Measurements from ENCODE around the gene DDX51.

DNA sequence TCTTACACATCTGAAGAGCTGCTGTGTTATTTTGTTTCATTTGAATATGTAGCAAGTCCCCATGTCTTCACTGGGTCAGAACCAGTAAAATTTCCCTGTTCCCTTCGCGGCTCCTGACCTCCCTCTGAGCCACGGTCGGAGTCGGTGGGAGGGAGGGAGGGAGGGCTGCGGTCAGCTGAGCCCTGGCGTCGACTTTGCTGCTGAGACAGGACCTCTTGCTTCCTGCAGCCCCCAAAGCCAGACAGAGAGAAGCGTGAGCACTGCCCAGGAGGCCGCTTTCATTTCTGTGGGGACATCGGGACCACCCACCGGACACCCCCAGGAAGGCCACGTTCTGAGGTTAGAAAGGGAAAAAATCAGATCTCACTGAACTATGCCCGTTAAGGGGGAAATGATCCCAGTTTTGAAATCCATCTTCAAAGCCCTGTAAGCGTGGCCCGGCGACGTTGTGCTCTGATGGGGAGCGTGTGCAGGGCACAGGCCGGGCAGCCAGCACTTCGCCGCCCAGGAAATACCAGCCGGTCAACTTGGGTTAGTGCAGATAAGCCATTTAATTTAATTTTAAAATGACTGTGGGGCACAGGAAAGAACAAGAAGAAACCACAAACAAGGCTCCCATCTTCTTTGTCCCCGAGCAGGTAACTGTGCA is 42.2 kb upstream of the DDX51 start:
- TF ChIP-seq, protein P1, sequence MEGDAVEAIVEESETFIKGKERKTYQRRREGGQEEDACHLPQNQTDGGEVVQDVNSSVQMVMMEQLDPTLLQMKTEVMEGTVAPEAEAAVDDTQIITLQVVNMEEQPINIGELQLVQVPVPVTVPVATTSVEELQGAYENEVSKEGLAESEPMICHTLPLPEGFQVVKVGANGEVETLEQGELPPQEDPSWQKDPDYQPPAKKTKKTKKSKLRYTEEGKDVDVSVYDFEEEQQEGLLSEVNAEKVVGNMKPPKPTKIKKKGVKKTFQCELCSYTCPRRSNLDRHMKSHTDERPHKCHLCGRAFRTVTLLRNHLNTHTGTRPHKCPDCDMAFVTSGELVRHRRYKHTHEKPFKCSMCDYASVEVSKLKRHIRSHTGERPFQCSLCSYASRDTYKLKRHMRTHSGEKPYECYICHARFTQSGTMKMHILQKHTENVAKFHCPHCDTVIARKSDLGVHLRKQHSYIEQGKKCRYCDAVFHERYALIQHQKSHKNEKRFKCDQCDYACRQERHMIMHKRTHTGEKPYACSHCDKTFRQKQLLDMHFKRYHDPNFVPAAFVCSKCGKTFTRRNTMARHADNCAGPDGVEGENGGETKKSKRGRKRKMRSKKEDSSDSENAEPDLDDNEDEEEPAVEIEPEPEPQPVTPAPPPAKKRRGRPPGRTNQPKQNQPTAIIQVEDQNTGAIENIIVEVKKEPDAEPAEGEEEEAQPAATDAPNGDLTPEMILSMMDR (IDR thresholded peaks at IDR 0.05) = no peak
- no peak for TF ChIP-seq POLR2A (IDR thresholded peaks at IDR 0.05)
